ENCODE measurements around the gene RAB7A. TPM values are rescaled to one million over a fixed set of nuclear protein-coding genes. Genes with fewer than 3 reads are reported as not detected.

RAB7A gene
- total RNA-seq, 1 experiment from 2014 or later = 233 TPM

DNA sequence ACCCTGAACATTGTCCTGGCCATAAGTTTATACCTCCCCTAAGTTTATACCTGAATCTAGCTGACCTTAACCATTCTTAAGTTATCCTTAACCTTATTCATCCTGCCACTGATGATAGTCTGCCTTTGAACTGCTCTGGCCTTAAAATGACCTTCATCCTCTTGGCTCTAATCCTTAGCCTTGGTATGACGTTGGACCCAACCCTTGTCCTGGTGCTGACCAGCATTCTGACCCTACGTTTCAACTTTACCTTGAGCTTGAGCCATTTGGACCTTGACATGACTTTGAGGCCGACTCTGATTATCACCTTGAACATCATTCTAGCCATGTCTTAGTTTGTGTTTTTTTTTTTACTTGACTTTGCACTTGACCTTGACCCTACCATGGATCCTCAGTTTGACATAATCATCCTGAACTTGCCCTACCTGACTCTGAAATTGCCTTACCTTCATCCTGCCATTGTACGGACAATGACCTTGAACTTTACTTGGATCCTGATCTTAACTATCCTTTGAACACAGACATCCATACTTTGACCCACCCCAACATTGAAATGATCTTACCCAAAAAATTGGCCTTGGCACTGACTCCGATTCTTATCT, 92.3 kb downstream of the RAB7A start (continued):
- TF ChIP-seq EZH2phosphoT487 (IDR thresholded peaks at IDR 0.05; ENCODE audit: borderline replicate concordance) (no peak), SP1 (IDR thresholded peaks at IDR 0.05; ENCODE audit: low read depth) (no peak), EGR1 (IDR thresholded peaks at IDR 0.05; ENCODE audit: low read depth) (no peak), YY1 (IDR thresholded peaks at IDR 0.05; ENCODE audit: extremely low read depth, insufficient replicate concordance, low read depth, low read length) (no peak)
- TF ChIP-seq, protein P1, sequence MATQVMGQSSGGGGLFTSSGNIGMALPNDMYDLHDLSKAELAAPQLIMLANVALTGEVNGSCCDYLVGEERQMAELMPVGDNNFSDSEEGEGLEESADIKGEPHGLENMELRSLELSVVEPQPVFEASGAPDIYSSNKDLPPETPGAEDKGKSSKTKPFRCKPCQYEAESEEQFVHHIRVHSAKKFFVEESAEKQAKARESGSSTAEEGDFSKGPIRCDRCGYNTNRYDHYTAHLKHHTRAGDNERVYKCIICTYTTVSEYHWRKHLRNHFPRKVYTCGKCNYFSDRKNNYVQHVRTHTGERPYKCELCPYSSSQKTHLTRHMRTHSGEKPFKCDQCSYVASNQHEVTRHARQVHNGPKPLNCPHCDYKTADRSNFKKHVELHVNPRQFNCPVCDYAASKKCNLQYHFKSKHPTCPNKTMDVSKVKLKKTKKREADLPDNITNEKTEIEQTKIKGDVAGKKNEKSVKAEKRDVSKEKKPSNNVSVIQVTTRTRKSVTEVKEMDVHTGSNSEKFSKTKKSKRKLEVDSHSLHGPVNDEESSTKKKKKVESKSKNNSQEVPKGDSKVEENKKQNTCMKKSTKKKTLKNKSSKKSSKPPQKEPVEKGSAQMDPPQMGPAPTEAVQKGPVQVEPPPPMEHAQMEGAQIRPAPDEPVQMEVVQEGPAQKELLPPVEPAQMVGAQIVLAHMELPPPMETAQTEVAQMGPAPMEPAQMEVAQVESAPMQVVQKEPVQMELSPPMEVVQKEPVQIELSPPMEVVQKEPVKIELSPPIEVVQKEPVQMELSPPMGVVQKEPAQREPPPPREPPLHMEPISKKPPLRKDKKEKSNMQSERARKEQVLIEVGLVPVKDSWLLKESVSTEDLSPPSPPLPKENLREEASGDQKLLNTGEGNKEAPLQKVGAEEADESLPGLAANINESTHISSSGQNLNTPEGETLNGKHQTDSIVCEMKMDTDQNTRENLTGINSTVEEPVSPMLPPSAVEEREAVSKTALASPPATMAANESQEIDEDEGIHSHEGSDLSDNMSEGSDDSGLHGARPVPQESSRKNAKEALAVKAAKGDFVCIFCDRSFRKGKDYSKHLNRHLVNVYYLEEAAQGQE (IDR thresholded peaks at IDR 0.05; ENCODE audit: low read depth) = no peak

DNA sequence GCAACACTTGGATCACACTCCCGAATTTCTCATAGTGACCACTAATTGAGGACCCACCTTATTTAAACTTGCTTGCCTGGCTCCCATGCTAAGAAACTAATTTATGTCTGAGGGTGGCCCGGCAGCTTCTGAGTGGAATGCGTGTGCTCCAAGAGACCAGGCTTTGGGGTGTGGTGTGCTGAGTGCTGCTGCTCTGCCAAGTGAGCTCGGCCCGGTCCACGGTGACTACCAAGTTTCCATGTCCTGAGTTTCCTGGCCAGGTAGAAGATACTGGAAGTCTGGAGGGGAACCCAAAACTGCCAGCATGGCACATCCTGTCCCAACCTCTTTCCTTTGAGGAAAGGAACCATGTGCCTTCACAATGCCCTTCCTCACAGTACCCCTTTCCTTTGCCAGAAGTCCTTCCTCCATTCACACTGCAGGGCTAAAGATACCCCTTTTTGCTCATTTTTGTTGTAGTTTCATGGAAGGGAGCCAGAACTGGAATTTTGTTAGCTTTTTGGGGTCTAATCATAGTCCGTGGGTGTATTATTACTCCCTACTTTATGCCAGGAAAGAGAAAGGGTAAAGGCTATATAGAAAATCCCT, 94.4 kb downstream of the RAB7A start:
- H3K4me3 ChIP-seq (replicated peaks in 1 of 2; ENCODE audit: low read depth in 1 of 2, low read length in 2 of 2) = no peak overlapping the region
- DNase-seq (ENCODE audit: low read depth, low spot score) (no peak), ATAC-seq (no peak)
- H3K9me2 ChIP-seq (ENCODE audit: insufficient read depth) = no peaks in the 10 kb centered on the region
- CTCF ChIA-PET = no interaction called here
- no TSS peak for BruUV-seq (replicated peaks)
- H3K36me3 ChIP-seq (ENCODE audit: control insufficient read depth in 1 of 2, insufficient read depth in 2 of 2, low read length in 2 of 2) = peaks cover 4 to 6% of the 10 kb centered on the region in 2 experiments; a peak in 1 of 4 replicates
- no peak overlapping the region for H3K27ac ChIP-seq (ENCODE audit: low read depth, low read length)
- TF ChIP-seq, protein P2, sequence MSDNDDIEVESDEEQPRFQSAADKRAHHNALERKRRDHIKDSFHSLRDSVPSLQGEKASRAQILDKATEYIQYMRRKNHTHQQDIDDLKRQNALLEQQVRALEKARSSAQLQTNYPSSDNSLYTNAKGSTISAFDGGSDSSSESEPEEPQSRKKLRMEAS (IDR thresholded peaks at IDR 0.05) = no peak
- TF ChIP-seq, protein P1 (IDR thresholded peaks at IDR 0.05; ENCODE audit: low read depth) = no peak
- no peak for TF ChIP-seq POLR2AphosphoS5 (IDR thresholded peaks at IDR 0.05; ENCODE audit: low read depth, low read length)
- TF ChIP-seq ZFX (IDR thresholded peaks at IDR 0.05) = no peak
- no peak for TF ChIP-seq CBX3 (IDR thresholded peaks at IDR 0.05; ENCODE audit: low read depth)
- TF ChIP-seq ZNF274 (IDR thresholded peaks at IDR 0.05; ENCODE audit: low read depth, low read length) = no peak
- TF ChIP-seq ELF1 (IDR thresholded peaks at IDR 0.05; ENCODE audit: borderline replicate concordance, low read depth) = no peak
- no peak for TF ChIP-seq TCF7L2 (IDR thresholded peaks at IDR 0.05; ENCODE audit: borderline replicate concordance, extremely low read depth, insufficient read depth, insufficient read length)
- no peak for TF ChIP-seq EZH2 (IDR thresholded peaks at IDR 0.05)
- no peaks in the 10 kb centered on the region for H4K20me1 ChIP-seq (ENCODE audit: insufficient read depth)
- intact Hi-C loops (cut with micrococcal nuclease) = no loop called here
- no peaks in the 10 kb centered on the region for H3K9me3 ChIP-seq (ENCODE audit: control insufficient read depth in 1 of 2, insufficient read depth in 1 of 2, low read depth in 1 of 2, low read length in 2 of 2)
- RAD21 ChIA-PET (ENCODE audit: low non-redundant PET in 1 of 2, low total read pairs in 2 of 2, uncharacterized antibody in 2 of 2, unreplicated experiment in 2 of 2) = no interaction called here
- H3K79me2 ChIP-seq (ENCODE audit: insufficient read depth, low read length) = no peaks in the 10 kb centered on the region
- no peaks in the 10 kb centered on the region for H3K4me1 ChIP-seq (ENCODE audit: control insufficient read depth in 1 of 2, insufficient read depth in 2 of 2, low read length in 2 of 2)
- H3K27me3 ChIP-seq (ENCODE audit: insufficient read depth, low read length) = no peaks in the 10 kb centered on the region
- no peak overlapping the region for H2AFZ ChIP-seq (ENCODE audit: low read depth, low read length, poor library complexity, severe bottlenecking)
- POLR2A ChIA-PET = no interaction called here
- no peak overlapping the region for H3K9ac ChIP-seq (ENCODE audit: low read length)
- no peak overlapping the region for H3K4me2 ChIP-seq (ENCODE audit: low read length)

Data from HCT116 (cell line).